Skin of body (tissue), 2 donors: ENCODE results near the gene FZD2. TPM values are rescaled to one million over a fixed set of nuclear protein-coding genes. Genes with fewer than 3 reads are reported as not detected.
A peak's percentile ranks its signal among the peaks of the same experiment; 100 is the strongest.
"Not testable (repeated sequence)": the region's sequence is repeated elsewhere in the genome, so short reads cannot be mapped to it uniquely, and the experiment has no call there.

Experiments
- DNase-seq: peaks from one replicate; lab custom pipeline; 2025; lab: John Stamatoyannopoulos, UW
- total RNA-seq: library from RNA; depleted of rRNA; stranded (reverse); fragments of >200 nt; gene quantifications from one replicate; pipeline ENCODE4 v1.2.3, GENCODE V29; 2014

The FZD2 gene
- total RNA-seq, 1 donor from 2014 or later = 5.7 TPM

- no peak for DNase-seq
Measured at GRCh38 chr17:44546671-44547606, 10.3 kb upstream of the FZD2 start.

- no peak for DNase-seq
Measured at GRCh38 chr17:44547625-44548267, 9.5 kb upstream of the FZD2 start.

- no peak for DNase-seq
Measured at GRCh38 chr17:44548376-44549230, 8.7 kb upstream of the FZD2 start.

- no peak for DNase-seq
Measured at GRCh38 chr17:44549686-44550085, 7.6 kb upstream of the FZD2 start.

GRCh38 chr17:44552361-44552760 is 4.9 kb upstream of the FZD2 start:
- DNase-seq = no peak

- DNase-seq = no peak
Measured at GRCh38 chr17:44555099-44555498, 2.2 kb upstream of the FZD2 start.

- DNase-seq = peak; percentile 55
Measured at GRCh38 chr17:44556166-44556831, 985 bp upstream of the FZD2 start.

GRCh38 chr17:44557651-44558285 is 484 bp downstream of the FZD2 start:
- DNase-seq = no peak

GRCh38 chr17:44558334-44558709 is 1.0 kb downstream of the FZD2 start:
- no peak for DNase-seq

- DNase-seq = no peak
Measured at GRCh38 chr17:44558710-44559633, 1.7 kb downstream of the FZD2 start.

- no peak for DNase-seq
Measured at GRCh38 chr17:44559634-44560554, 2.6 kb downstream of the FZD2 start.

GRCh38 chr17:44561237-44561623 is 3.9 kb downstream of the FZD2 start:
- DNase-seq = no peak

- no peak for DNase-seq
Measured at GRCh38 chr17:44564429-44564828, 7.1 kb downstream of the FZD2 start.

- DNase-seq = no peak
Measured at GRCh38 chr17:44565866-44566443, 8.7 kb downstream of the FZD2 start.

- DNase-seq = not testable (repeated sequence)
Measured at GRCh38 chr17:44568311-44568944, 11.1 kb downstream of the FZD2 start.

- no peak for DNase-seq
Measured at GRCh38 chr17:44568945-44569858, 11.9 kb downstream of the FZD2 start.

- DNase-seq = no peak
Measured at GRCh38 chr17:44572801-44573200, 15.5 kb downstream of the FZD2 start.
